ENCODE measurements around the gene SLC16A10. TPM values are rescaled to one million over a fixed set of nuclear protein-coding genes. Genes with fewer than 3 reads are reported as not detected.
"Not testable (repeated sequence)": the region's sequence is repeated elsewhere in the genome, so short reads cannot be mapped to it uniquely, and the experiment has no call there.

Gene SLC16A10, protein sequence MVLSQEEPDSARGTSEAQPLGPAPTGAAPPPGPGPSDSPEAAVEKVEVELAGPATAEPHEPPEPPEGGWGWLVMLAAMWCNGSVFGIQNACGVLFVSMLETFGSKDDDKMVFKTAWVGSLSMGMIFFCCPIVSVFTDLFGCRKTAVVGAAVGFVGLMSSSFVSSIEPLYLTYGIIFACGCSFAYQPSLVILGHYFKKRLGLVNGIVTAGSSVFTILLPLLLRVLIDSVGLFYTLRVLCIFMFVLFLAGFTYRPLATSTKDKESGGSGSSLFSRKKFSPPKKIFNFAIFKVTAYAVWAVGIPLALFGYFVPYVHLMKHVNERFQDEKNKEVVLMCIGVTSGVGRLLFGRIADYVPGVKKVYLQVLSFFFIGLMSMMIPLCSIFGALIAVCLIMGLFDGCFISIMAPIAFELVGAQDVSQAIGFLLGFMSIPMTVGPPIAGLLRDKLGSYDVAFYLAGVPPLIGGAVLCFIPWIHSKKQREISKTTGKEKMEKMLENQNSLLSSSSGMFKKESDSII
- polyA plus RNA-seq (ENCODE audit: insufficient read length in 12 of 12), result 10 to 100 TPM in 2 of 12 donors, 1 to 10 TPM in 9, not detected in 1; 1.9 to 10.8 (median 6.2) TPM
- long read RNA-seq, donor 1, partial matches to known transcripts, result 0 of 3 reads
- long read RNA-seq, donor 1, other reads (novel, unspliced or antisense), result 0 of 3 reads
- long read RNA-seq, donor 2, partial matches to known transcripts, result 0 of 2 reads
- long read RNA-seq, donor 2, other reads (novel, unspliced or antisense), result 0 of 2 reads
- long read RNA-seq, donor 3, partial matches to known transcripts, result 0 of 1 reads
- long read RNA-seq, donor 3, other reads (novel, unspliced or antisense), result 0 of 1 reads
- long read RNA-seq, donor 4, partial matches to known transcripts, result 0 of 1 reads
- long read RNA-seq, donor 4, other reads (novel, unspliced or antisense), result 0 of 1 reads
- long read RNA-seq, donor 5, partial matches to known transcripts, result 0 of 2 reads
- long read RNA-seq, donor 5, other reads (novel, unspliced or antisense), result 0 of 2 reads
- long read RNA-seq, donor 6, partial matches to known transcripts, result 0 of 1 reads
- long read RNA-seq, donor 6, other reads (novel, unspliced or antisense), result 0 of 1 reads
- long read RNA-seq, donor 7, result 0 reads
- long read RNA-seq, donor 8, result 0 reads
- long read RNA-seq, donor 9, result 0 reads
- long read RNA-seq, donor 10, partial matches to known transcripts, result 0 of 1 reads
- long read RNA-seq, donor 10, other reads (novel, unspliced or antisense), result 0 of 1 reads
- long read RNA-seq, donor 11, partial matches to known transcripts, result 0 of 1 reads
- long read RNA-seq, donor 11, other reads (novel, unspliced or antisense), result 0 of 1 reads

DNA sequence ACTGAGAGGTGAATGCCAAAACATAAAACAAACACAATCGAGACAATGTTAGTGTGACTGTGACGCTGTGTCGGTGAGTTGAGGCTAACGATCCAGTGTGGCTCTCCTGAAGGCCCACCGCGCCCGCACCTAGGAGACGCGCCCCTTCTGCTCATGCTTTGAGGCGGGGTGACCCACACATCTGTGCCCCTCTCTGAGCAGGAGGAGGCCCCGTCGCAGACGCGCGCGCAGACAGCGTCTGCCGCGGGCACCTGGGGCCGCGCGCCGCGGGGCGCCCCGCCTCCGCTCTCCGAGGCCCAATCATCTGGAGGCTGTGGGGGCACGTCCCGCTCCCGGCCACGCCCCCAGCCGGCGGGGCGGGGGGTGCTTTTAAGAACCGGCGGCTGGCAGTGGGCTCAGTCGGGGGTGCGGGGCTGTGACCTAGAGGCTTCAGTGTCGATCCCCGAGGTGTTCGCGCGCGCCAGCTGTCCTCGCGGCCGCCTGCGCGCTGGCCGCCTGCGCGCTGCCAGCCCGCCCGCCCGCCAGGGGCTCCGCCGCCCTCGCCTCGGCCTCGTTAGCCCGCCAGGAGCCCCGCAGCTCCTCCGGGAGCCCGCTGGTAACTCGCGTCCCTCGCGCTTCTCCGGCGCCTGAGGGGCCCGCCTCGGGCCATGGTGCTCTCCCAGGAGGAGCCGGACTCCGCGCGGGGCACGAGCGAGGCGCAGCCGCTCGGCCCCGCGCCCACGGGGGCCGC, at the start of gene SLC16A10:
SLC16A10 (plus strand) TSS at position 398 of the 730 bp plus-strand sequence; CDS start at position 648, 250 bp downstream.
- DNase-seq, result peak; percentile 57

DNA sequence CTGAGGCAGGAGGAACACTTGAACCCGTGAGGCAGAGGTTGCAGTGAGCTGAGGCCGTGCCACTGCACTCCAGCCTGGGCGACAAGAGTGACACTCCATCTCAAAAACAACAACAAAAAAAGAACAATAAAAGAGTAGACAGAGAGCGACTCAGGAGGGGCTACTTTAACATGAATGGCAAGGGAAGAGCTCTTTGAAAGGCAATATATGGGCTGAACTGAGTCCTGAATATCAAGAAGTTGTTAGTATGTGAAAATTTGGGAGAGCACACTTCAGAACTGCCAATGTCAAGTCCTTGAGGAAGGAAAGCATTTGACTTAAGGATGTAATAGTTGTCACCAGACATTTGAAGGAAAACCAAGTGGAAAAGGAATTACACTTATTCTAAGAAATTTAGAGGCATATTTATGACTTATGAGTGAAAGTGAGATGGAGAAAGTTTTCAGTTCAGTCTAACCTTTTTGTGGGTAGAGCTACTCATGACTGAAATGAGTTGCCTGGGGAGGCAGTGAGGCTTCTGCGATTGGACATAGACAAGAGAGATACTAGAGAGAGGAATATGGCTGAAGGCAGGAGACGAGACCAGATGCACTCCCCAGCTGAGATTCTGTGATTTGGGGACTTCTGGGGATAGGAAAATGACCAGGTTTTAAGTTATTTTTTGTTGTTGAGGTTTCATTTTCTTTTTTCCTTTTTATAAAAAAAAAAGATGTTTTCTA, 48.6 kb upstream of the SLC16A10 start:
- DNase-seq, result no peak

DNA sequence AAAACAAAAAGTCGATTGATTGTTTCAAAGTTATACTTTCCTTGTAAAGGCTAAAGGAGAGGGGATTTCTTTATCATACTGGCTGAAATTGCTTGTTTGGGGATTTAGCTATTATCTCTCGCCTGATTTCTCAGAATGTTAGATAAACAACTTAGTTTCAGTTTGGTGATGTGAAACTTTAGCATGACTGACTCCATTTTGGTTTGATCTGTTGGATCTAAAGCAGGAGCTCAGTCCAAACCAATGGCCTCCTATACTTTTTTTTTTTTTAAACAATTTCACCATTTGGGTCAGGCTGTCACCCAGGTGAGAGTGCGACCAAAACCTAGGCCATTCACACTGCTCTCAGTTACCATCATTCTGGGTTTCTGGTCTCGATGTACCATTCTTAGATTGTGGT, 45.4 kb upstream of the SLC16A10 start:
- DNase-seq, result no peak

DNA sequence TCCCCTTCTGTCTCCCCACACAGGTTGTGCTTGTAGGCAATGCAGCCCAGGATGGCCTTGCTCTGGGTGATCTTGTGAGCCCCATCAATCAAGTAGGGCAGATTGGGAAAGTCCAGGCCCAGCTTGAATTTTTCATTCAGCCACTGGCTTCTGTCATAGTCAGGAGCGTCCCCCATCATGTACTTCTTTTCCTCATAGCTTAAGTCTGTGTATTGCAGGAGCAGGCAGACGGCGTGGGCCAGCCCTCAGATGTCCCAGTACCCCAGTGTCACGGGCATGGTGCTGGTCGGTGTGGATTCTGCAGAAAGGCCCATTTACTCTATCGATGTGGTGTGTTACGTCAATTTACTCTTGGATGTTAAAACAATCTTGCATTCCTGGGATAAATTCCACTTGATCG, 40.1 kb upstream of the SLC16A10 start:
- DNase-seq, result no peak

DNA sequence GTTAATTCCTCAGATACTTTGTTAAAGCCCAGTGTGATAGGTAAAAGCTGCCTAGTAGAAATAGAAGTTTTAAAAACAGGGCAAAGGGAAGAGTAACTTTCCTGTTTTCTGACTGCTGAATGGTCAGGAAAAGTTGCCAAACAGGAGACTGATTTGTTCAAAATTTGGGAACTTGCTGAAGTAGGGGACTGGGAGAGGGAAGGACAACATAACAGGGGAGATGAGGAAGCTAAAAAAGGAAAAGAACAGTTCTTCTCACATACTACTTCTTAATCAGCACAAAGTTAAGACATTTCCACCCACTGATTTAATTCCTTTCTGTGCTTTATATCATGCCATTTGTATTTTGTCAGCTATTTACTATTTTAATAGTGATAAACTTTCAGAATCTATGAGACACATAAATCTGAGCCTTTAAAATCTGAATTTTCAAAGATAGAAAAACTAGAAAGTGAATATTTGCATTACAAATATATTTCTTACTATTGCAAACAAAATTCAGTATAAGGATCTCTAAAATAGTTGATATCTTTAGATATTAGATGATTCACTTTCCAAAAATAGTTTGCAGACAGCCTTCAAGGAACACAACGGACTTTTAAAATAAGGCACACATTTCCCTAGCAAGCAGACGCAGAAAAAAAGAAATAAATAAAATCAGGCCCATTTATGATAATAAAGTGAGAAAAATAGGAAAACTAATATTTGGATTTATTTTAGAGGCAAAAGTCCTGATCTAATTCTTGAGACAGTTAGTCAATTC, 36.9 kb upstream of the SLC16A10 start:
- DNase-seq, result no peak

DNA sequence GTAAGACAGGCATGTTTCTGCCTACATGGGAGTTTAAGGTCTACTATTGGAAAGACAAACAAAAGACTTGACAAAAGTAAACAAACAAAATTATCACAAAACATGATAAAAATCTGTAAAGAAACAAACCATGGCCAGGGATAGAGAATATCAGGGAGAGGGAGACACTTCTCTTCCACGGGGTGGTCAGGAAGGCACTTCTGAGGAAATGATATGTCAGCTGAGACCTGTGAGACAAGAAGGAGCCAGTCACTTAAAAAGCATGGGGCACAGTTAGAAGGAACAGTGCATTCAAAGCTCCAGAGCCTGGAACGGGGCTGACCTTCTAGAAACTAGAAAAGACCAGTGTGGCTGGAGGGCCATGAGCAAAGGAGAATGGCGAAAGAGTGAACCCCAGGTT, 35.1 kb upstream of the SLC16A10 start:
- no peak for DNase-seq

DNA sequence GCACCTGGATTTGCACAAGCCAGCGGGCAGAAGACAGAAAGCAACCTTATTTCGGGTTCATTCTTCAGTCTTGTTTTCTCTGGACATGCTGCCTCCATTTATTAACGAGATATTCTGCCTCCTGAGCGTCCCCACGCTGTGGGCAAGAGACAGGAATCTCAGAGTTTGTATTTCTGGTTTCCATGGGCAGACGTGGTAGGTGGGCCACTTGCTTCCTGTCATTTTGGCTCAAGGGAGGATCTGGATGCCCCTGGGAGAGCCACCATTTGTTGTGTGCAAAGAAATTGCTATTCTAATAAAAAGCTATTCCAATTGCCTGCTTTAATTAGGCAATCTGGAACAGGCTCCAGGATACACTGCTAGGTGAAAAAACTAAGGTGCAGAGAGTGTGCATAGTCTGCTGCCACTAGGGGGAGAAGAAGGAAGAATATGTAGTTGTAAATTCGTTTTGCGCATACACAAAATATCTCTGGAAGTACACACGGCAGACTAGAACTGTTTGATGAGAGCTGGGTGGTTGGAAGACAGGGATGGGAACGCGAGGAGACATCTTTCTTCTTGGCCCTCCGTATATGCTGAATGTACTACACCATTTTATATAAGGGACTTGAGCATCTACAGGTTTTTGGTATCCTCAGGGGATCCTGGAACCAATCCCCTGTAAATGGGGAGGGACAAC, 30.1 kb upstream of the SLC16A10 start:
- DNase-seq, result peak; percentile 25

DNA sequence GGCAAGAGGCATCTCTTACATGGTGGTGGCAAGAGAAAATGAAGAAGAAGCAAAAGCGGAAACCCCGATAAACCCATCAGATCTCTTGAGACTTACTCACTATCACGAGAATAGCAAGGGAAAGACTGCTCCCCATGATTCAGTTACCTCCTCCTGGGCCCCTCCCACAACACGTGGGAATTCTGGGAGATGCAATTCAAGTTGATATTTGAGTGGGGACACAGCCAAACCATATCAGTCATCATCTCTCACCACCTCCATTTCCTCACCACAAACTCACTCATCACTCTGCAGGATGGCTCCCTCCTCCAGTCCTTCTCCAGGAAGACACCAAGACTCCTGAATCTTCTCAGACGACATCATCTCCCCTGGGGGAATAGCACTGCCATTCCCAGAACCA, 25.8 kb upstream of the SLC16A10 start:
- no peak for DNase-seq

DNA sequence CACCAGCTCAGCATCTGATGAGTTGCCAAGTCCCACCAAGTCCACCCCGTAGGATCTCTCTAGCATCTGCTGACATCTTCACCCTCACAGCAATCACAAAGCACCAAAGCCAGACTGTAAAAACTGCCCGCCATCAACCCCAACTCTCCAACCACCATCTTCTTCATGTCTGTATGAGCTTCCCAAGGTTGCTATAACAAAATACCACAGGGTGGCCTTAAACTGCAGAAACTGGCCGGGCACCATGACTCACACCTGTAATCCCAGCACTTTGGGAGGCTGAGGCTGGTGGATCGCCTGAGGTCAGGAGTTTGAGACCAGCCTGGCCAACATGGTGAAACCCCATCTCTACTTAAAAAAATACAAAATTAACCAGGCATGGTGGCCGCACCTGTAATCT, 25.3 kb upstream of the SLC16A10 start:
- not testable (repeated sequence) for DNase-seq

DNA sequence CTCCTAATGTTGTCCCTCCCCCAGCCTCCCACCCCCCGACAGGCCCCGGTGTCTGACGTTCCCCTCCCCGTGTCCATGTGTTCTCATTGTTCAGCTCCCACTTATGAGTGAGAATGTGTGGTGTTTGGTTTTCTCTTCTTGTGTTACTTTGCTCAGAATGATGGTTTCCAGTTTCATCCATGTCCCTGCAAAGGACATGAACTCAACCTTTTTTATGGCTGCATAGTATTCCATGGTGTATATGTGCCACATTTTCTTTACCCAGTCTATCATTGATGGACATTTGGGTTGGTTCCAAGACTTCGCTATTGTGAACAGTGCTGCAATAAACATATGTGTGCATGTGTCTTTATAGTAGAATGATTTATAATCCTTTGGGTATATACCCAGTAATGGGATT, 24.4 kb upstream of the SLC16A10 start:
- DNase-seq, result not testable (repeated sequence)

DNA sequence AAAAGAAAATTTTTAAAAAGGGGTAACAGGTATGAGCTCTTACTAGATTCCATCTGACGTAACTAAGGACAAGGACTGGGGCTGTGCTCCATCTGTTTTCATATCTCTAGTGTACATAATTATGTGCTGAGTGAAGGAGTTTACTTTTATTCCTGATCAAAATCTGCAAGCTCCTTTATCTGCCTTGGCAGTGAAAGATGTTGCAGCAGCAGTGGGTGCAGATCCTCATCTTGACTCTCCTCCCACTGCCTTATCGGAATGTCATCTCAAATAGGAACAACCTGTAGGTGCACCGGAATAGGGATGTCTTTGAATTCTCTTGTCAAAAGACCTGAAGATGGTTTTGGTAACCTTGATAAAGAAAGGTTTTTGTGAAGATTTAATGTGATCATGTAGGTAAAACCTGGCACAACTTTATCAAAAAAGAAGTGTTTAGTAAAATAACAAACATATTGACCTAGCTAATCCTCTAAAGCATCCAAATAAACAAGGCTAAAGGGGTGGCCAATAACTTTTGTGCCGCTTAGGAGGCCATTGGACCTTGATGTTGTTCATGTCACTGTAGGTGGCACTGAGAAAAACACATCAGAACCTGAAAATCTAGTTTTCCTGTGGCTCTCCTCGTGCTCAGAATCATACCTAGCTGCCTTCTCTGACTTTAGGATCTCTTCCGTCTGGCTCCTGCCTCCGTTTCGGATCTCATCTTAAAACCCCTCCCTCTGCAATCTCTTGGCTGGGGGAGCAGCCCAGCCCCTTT, 19.0 kb upstream of the SLC16A10 start:
- DNase-seq, result no peak

DNA sequence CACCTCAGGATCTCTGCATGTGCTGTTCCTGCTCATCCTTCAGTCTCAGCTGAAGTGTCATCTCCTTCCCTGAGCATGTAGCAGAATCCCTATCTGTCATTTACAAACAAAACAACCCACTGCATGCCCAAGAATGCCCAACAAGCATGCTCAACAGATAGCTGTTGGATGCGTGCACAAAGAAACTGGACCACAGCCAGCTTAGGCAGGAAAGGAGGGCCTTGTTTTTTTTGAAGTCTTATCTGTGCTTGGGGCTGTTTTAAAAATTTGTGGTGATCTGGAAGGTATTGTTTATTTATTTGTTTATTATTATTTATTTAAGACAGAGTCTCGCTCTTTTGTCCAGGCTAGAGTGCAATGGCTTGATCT, 18.5 kb upstream of the SLC16A10 start:
- DNase-seq, result no peak

DNA sequence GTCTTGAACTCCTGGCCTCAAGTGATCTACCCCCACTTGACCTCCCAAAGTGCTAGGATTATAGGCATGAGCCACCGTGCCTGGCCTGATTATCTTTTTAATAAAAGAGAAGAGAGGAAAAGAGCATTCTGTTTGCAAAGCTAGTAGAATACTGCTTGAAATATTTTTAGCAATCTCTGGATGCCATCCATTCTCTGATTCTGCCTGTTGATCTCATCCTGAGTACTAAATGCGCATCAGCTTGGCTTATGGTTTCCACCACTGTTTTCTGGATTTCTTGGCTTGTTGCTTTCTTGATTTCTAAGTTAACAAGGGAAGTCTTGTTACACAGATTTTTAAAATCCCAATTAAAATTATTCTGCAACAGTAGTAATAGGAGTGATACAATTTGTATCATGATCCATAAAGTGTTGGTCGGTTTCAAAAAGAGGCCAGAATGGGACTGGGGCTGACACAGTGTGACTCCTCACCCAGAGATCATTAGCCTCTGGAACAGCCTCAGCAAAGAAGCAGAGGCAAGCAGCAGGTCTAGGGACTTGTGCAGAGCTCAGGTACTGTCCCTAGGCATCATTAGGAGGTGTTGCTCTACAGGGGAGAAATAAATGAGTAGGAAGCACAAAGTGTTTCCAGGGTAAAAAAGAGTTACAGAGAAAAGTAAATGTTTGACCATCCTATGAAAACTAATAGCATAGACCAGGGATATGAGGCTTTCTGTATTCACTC, 17.8 kb upstream of the SLC16A10 start:
- DNase-seq, result no peak

DNA sequence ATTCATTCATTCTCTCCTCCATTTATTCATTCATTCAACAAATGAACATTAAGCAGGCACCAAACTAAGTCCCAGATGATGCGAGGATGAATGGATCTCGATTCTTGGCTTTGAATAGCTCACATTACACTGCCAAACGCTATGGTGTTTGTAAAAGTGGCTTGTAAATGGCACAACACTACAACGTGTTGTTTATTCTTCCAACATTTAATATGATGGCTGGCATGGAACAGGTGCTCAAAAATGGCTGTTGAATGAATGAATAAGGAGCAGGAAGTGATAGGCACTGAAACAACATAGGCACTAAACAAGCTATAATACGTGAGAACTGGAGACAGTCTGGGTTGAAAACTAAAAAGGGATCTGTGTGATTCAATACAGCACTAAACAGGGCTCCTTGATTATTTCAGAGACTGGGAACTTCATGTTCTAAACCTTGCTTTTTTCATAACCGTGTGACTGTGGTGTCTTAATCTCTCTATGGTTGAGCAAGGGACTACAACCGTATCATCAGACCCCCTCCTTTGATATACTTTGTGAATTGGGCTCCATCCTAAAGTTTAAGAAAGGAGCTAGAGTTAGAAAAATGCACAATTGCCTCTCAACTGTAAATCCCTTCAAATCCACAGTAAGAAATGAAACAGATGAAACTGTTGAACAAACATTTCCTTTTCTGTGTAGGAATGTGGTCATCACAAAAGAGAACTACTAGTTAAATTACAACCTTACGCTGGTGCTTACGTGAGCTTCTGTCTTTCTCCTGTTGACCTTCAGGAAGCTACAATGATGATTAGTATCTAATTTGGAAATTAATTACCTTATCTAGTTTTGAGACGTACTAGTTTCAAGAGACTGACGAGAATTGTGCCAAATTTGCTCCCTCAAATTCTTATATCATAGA, 16.9 kb upstream of the SLC16A10 start:
- no peak for DNase-seq

DNA sequence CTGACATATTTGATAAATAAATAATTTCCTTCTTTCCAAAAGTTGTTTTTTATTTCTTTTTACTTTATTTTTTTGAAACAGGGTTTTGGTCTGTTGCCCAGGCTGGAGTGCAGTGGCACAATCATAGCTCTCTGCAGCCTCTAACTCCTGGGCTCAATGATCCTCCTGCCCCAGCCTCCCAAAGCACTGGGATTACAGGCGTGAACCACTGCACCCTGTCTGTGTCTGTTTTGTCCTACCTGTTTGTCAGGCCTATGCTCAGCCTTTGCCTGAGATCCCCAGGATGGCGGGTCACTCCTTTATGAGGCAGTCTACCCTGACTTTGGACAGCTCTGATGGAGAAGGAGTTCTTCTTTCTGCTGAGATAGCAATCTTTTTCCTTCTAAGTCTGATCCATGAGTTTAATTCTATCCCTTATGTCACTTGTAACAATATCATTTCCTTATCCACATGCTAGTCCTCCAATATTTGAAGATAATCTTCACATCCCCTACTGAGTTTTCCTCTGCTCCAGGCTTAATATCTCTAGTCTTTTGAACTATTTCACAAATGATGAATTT, 14.4 kb upstream of the SLC16A10 start:
- DNase-seq, result no peak

DNA sequence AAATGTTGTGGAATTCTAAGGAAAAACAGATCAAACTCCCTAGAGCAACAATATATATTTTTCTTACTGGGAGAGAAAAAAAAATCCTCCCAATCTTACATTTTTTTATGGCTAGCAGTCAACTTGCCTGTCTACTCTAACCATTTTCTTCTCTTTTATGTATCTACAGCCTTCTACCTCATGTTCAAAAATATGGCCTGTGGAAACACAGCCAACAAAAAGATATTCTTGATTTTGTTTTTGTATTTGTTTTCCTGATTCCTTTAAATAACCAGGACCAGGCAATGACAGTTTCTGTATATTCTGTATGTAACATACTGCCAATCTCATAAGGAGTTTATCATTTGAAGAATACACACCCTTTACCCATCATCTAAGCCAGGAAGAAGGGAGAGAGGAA, 13.0 kb upstream of the SLC16A10 start:
- DNase-seq, result no peak

Data from muscle of arm (tissue), 14 donors.